CMK (cell line): ENCODE data around the gene ZSCAN22.

ENCODE experiments used
- DNase-seq: peaks from one replicate; pipeline ENCODE4 v3.0.0-alpha.2; 2010; ENCODE audit warnings: low read depth

The ZSCAN22 gene

DNA sequence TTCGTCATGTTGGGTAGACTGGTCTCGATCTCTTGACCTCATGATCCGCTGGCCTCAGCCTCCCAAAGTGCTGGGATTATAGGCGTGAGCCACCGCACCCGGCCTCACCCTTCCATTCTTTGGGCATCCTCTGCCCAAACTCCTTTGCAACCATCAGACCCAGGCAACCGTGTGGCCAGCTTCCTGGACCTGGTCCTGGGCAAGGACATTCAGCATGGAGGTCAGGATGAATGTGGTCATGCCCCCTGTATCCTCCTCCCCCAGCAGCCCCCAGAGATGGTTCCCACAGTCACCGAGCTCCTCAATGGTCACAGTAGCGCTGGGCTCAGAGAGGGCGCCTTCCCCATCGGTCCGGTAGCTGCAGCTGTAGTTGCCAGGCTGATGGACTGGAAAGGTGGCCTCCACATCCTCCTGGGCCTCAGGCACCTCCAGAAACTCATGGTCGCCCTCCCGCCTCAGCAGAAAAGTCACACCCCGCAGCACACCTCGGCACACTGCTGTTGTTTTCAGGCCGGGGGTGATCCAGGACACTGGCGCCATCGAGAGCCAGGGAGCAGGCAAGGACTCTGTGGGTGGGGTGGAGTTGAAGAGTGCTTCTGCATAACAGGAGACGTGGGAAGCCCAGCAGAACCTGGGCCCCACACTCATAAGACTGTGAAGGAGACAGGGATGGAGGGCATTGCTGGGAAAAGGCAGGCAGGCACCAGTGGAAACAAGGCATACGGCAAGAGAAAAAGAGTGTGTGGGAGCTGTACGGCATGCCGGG, 25.4 kb downstream of the ZSCAN22 start:
- no peak for DNase-seq

GRCh38 chr19:58352760-58353671, 26.2 kb downstream of the ZSCAN22 start, which contains the start of gene A1BG:
TSS of gene A1BG (minus strand) at chr19:58353492. CDS start at chr19:58353437, 55 bp downstream.
- no peak for DNase-seq

DNA sequence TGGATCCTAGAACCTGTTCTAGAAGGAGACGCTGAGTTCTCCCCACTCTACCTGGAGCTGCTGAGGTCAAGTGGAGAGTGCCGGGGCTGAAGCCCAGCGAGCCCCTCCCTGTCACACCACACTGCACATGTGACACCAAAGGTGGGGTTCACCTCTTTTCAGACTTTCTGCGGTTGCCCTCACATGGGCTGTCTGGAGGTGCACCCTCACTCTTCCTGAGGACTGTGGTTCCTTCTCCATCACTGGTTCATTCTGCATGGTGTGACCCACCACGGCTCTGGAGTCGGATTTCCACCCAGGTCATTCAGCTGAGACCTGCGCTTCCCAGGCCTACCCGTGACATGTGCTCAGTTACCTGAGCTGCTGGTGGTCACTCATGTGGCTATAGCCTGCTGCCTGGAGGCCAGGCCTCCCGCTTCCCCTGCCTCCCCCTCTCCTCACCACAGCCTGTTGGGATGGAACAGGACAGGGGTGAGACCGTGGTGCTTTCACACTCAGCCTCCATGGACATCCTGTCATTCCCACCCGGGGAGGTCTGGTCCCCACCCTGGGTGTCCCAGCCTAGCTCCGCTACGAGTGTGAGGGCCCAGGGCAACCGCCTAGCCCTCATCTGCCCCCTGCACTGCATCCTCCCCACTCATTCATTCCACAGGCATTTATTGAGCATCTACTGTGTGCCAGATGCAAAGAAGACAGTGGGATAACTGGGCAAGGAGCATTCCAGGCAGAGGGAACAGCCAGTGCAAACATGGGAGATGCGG, 27.1 kb downstream of the ZSCAN22 start:
- DNase-seq = no peak

- no peak for DNase-seq
These were observed 27.8 kb downstream of the ZSCAN22 start for GRCh38 chr19:58354478-58355030.

DNA sequence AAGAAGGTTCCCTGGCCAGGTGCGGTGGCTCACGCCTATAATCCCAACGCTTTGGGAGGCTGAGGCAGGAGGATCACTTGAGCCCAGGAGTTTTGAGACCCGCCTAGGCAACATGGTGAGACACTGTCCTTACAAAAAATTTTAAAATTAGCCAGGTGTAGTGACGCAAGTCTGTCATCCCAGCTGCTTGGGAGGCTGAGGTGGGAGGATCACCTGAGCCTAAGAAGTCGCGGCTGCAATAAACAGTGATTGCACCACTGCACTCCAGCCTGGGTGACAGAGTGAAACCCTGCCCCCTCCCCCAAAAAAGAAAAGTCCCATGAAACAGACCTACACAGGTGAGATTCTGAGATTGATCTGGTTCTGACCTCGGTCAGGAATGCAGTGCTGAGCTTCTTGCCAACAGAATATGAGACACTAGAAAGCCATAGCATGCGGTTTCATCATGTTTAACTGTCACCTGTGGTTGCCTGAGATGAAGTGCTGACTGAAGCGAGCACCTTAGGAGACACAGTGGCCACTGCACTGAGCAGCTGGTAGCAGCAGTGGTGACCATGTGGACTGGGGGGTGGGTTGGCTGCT, 28.5 kb downstream of the ZSCAN22 start:
- no peak for DNase-seq

- DNase-seq = no peak
These were observed 29.3 kb downstream of the ZSCAN22 start for GRCh38 chr19:58355908-58356765.

GRCh38 chr19:58356766-58357480, 30.1 kb downstream of the ZSCAN22 start:
- no peak for DNase-seq

- DNase-seq = no peak
These were observed 30.8 kb downstream of the ZSCAN22 start for GRCh38 chr19:58357481-58358145.

- peak; percentile 75 for DNase-seq
These were observed 35.1 kb downstream of the ZSCAN22 start for GRCh38 chr19:58361900-58362271.

GRCh38 chr19:58362272-58362994, 35.6 kb downstream of the ZSCAN22 start, which contains the start of gene ZNF497:
TSS of gene ZNF497 (minus strand) at chr19:58362751. CDS start at chr19:58357635, 5,116 bp downstream.
- DNase-seq = peak; percentile 95

DNA sequence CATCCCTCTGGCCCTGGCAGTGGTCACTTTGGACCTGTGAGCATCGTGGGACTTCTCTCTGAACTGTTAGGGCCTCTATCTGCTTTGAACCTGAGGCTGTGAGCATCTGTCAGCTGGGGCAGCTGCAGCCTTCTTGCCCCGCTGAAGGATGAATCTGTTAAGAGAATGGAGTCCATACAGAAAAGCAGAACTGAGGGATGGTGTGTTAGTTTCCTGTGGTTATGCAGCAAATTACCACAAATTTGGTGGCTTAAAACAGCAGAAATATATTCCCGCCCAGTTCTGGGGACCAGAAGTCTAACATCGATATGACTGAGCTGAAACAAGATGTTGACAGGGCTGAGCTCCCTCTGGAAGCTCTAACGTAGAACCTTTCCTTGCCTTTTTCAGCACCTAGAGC, 37.4 kb downstream of the ZSCAN22 start:
- no peak for DNase-seq

DNA sequence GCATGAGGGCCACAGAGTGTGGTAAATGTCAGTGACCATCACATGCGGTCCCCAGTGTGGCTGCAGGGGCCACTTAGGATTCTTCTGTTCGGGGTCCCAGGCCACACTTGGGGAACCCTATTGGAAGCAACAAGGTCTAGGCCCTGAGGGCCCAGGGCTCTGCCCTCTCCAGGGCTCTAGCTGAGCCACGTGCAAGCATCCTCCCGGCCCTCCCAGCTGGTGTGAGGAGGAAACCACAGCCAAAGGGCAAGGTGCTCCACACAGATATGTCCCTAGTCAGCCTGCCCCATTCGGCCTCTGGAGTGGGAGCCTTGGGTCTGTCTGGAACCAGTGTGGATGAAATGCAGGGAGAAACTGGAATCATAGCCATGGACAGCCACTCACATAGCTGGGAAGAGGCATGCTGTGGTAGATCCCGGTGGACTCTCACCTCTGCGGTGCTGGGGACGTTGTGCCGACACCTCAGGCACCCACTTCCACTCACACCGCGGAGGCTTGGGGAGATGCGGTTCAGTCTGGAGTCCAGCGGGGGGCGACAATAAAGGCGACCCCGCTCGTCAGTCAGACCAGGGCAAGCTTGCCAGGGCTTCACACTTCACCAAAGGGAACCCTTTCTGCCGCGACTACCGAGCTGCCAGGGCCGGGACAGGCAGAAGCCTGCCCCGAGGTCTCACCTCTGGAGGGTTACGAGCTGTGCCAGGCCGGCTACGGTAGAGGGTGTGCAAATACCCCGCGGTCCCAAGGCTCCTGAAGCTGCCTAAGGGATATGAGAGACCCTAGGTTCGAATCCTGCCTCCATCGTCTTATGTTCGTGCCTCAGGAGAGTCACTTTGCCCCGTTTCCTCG, 40.0 kb downstream of the ZSCAN22 start:
- DNase-seq = no peak

DNA sequence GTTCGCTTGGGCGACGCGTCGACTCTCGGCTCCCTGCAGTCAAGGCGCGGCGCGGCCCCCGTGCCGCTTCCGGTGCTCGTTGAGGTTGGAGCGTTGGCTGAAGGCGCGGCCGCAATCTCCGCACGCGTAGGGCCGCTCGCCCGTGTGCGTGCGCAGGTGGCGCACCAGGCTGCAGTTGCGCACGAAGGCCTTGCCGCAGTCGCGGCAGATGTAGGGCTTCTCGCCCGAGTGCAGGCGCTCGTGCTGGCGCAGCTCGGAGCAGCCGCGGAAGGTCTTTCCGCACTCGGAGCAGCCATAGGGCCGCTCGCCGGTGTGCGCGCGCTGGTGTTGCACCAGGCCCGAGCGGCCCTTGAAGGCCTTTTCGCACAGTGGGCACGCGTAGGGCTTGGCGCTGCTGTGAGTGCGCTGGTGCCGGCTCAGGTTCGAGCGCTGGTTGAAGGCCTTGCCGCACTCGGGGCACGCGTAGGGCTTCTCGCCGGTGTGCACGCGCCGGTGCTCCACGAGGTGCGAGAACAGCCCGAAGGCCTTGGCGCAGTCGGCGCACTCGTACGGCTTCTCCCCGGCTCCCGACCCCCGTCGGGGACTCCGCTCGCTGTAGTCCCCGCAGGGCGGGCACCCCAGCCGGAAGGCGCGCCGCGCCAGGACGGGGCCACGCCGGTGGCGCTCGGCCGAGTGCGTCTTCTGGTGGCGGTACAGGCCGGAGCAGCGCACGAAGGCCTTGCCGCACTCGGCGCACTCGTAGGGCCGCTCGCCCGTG, 41.1 kb downstream of the ZSCAN22 start:
- DNase-seq = no peak

DNA sequence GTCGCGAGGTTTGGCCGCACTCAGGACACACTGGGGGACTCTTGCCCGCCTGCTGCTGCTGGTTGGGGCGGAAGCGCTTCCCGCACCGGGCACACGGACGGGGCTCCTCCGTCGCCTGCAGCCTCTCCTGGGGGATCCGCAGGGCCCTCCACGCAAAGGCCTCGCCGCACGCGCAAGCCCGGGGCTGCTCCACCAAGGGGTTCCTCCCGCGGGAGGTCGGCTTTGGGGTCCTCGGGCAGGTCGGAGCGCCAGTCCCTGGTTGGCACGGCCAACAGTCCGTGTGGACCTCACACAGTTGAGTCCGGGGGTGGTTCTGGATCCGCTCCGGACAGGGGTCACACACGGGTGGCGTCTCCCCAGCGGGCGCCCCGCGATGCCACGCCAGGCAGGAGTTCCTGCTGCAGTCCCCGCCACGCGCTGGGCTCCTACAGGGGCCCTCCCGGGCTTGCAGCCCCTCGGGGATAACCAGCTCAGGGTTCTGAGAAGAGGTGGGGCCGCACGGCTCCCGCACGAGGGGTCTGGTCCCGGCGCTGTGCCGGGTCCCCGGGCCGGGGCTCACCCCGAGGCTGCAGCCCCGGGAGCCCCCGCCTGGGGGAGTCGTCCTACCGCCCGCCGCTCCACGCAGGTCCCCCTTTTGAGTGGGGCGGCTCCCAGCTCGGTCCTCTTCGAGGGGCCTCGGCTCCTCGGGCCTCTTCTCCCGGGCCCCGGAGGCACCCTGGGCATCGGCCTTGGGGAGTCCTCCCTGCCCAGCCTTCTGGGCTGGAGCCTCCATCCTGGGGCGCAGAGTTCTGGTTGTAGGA, 42.0 kb downstream of the ZSCAN22 start:
- no peak for DNase-seq

- DNase-seq = no peak
These were observed 45.7 kb downstream of the ZSCAN22 start for GRCh38 chr19:58372311-58373133.
